MM.1S (cell line): ENCODE measurements around the gene ANO2.

Experiments used
- DNase-seq: peaks from one replicate; pipeline ENCODE4 v3.0.0-alpha.2; 2015
- H2AFZ ChIP-seq: fragments of 300-600 bp; sonication (generic); 2 replicates; pipeline ENCODE4 v1.6.0; 2016; ENCODE audit warnings: antibody characterized with exemption, low read length
- H3F3A ChIP-seq: fragments of 300-600 bp; sonication (generic); 2 replicates; pipeline ENCODE4 v1.6.1; 2016; ENCODE audit warnings: mild to moderate bottlenecking, antibody characterized with exemption, low read length, moderate library complexity, mixed read lengths; ENCODE audit not compliant: insufficient read depth
- H3K27ac ChIP-seq: fragments of 300-600 bp; sonication (generic); 2 replicates; pipeline ENCODE4 v1.5.1; 2016; ENCODE audit warnings: mild to moderate bottlenecking, low read length
- H3K27me3 ChIP-seq: fragments of 300-600 bp; sonication (generic); replicated peaks from 2 replicates; pipeline ENCODE4 v1.6.0; 2016; ENCODE audit warnings: low read length; ENCODE audit not compliant: insufficient read depth
- H3K36me3 ChIP-seq: fragments of 300-600 bp; sonication (generic); replicated peaks from 2 replicates; pipeline ENCODE4 v1.6.1; 2016; ENCODE audit warnings: mild to moderate bottlenecking, low read length, mixed read lengths; ENCODE audit not compliant: insufficient read depth
- H3K4me1 ChIP-seq: fragments of 300-600 bp; sonication (generic); 2 replicates; pipeline ENCODE4 v1.6.1; 2016; ENCODE audit warnings: low read length, mixed read lengths
- H3K4me2 ChIP-seq: fragments of 300-600 bp; sonication (generic); 2 replicates; pipeline ENCODE4 v1.6.0; 2016; ENCODE audit warnings: low read depth, low read length
- H3K4me3 ChIP-seq: fragments of 300-600 bp; sonication (generic); 2 replicates; pipeline ENCODE4 v1.5.1; 2016; ENCODE audit warnings: low read length, mixed read lengths
- H3K79me2 ChIP-seq: fragments of 300-600 bp; sonication (generic); 2 replicates; pipeline ENCODE4 v1.6.1; 2016; ENCODE audit warnings: mixed run types, low read length, mixed read lengths
- H3K9ac ChIP-seq: fragments of 300-600 bp; sonication (generic); 2 replicates; pipeline ENCODE4 v1.6.1; 2016; ENCODE audit warnings: low read length, mixed read lengths
- H3K9me2 ChIP-seq: fragments of 300-600 bp; sonication (generic); replicated peaks from 2 replicates; pipeline ENCODE4 v1.6.1; 2016; ENCODE audit warnings: mild to moderate bottlenecking, low read length, mixed read lengths; ENCODE audit not compliant: insufficient read depth
- H3K9me3 ChIP-seq: fragments of 300-600 bp; sonication (generic); replicated peaks from 2 replicates; pipeline ENCODE4 v1.6.1; 2016; ENCODE audit warnings: mild to moderate bottlenecking, low read length, mixed read lengths; ENCODE audit not compliant: insufficient read depth
- H4K20me1 ChIP-seq: fragments of 300-600 bp; sonication (generic); 2 replicates; pipeline ENCODE4 v1.6.1; 2016; ENCODE audit warnings: mild to moderate bottlenecking, low read length, moderate library complexity, mixed read lengths; ENCODE audit not compliant: insufficient read depth
- EZH2 ChIP-seq: fragments of 300-600 bp; sonication (generic); optimal IDR thresholded peaks from 2 replicates; pipeline ENCODE3; 2017; ENCODE audit warnings: low read depth, mild to moderate bottlenecking, antibody characterized with exemption, low read length, mixed read lengths
- EZH2phosphoT487 ChIP-seq: fragments of 300-600 bp; sonication (generic); IDR thresholded peaks from 2 replicates; pipeline ENCODE4 v1.6.1; 2018; ENCODE audit warnings: antibody characterized with exemption, low read length
- TF ChIP-seq, protein P1 (sequence below): fragments of 300-600 bp; sonication (generic); IDR thresholded peaks from 2 replicates; pipeline ENCODE4 v1.5.1; 2016; ENCODE audit warnings: antibody characterized with exemption, low read length, mixed read lengths

ANO2 gene

DNA sequence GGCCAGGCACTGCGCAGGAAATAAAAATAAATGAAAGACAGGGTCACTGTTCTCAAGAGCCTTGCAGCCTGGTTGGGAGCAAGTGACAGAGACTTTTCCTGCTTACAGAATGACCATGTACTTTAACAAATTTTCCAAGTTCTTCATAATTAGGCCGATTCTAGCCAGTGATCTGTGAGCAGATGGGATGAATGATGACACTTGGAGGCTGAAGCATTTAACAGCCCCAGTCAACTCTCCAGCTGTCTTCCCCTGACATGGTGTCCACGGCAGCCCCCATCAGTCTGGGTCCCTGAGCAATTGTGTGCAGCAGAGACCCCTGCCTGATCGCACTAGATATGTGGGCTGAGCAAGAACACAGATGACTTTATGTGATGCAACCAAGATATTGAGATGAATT lies 314.3 kb downstream of the ANO2 start:
- TF ChIP-seq EZH2 (no peak), EZH2phosphoT487 (no peak)
- TF ChIP-seq, protein P1, sequence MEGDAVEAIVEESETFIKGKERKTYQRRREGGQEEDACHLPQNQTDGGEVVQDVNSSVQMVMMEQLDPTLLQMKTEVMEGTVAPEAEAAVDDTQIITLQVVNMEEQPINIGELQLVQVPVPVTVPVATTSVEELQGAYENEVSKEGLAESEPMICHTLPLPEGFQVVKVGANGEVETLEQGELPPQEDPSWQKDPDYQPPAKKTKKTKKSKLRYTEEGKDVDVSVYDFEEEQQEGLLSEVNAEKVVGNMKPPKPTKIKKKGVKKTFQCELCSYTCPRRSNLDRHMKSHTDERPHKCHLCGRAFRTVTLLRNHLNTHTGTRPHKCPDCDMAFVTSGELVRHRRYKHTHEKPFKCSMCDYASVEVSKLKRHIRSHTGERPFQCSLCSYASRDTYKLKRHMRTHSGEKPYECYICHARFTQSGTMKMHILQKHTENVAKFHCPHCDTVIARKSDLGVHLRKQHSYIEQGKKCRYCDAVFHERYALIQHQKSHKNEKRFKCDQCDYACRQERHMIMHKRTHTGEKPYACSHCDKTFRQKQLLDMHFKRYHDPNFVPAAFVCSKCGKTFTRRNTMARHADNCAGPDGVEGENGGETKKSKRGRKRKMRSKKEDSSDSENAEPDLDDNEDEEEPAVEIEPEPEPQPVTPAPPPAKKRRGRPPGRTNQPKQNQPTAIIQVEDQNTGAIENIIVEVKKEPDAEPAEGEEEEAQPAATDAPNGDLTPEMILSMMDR: no peak
- Histone ChIP-seq H3K27me3 (no peaks in the 10 kb centered on the region), H3F3A (no peaks in the 10 kb centered on the region)

GRCh38 chr12:5628501-5628900 lies 316.6 kb downstream of the ANO2 start:
- no peaks in the 10 kb centered on the region for H3K9me3 ChIP-seq

More for the DNA sequence above, 314.3 kb downstream of the ANO2 start:
- no peaks in the 10 kb centered on the region for H3K36me3 ChIP-seq
- H4K20me1 ChIP-seq: no peaks in the 10 kb centered on the region
- no peaks in the 10 kb centered on the region for H3K9me3 ChIP-seq
- DNase-seq: no peak
- H3K4me2 ChIP-seq: no peak overlapping the region
- no peaks in the 10 kb centered on the region for H3K9me2 ChIP-seq
- H3K79me2 ChIP-seq: no peaks in the 10 kb centered on the region
- H3K4me3 ChIP-seq: no peak overlapping the region
- H3K4me1 ChIP-seq: no peaks in the 10 kb centered on the region
- no peak overlapping the region for H3K27ac ChIP-seq
- no peak overlapping the region for H3K9ac ChIP-seq
- H2AFZ ChIP-seq: no peak overlapping the region

GRCh38 chr12:5627053-5627630 lies 317.9 kb downstream of the ANO2 start:
- H3K4me1 ChIP-seq: no peaks in the 10 kb centered on the region
- H4K20me1 ChIP-seq: no peaks in the 10 kb centered on the region
- DNase-seq: no peak
- H3K36me3 ChIP-seq: no peaks in the 10 kb centered on the region
- H3F3A ChIP-seq: no peaks in the 10 kb centered on the region
- TF ChIP-seq EZH2phosphoT487 (no peak), EZH2 (no peak)
- TF ChIP-seq, protein P1: no peak
- no peak overlapping the region for H3K9ac ChIP-seq
- H3K4me2 ChIP-seq: no peak overlapping the region
- H3K27me3 ChIP-seq: no peaks in the 10 kb centered on the region
- no peak overlapping the region for H2AFZ ChIP-seq
- H3K79me2 ChIP-seq: no peaks in the 10 kb centered on the region
- H3K27ac ChIP-seq: no peak overlapping the region
- H3K9me3 ChIP-seq: no peaks in the 10 kb centered on the region
- H3K9me2 ChIP-seq: no peaks in the 10 kb centered on the region
- no peak overlapping the region for H3K4me3 ChIP-seq

More at GRCh38 chr12:5628501-5628900, 316.6 kb downstream of the ANO2 start:
- TF ChIP-seq, protein P1: no peak
- TF ChIP-seq EZH2: no peak
- no peak for TF ChIP-seq EZH2phosphoT487
- Histone ChIP-seq H3F3A (no peaks in the 10 kb centered on the region), H2AFZ (no peak overlapping the region), H3K4me3 (no peak overlapping the region), H3K9me2 (no peaks in the 10 kb centered on the region), H3K36me3 (no peaks in the 10 kb centered on the region), H3K4me1 (no peaks in the 10 kb centered on the region), H3K9ac (no peak overlapping the region), H3K4me2 (no peak overlapping the region), H4K20me1 (no peaks in the 10 kb centered on the region), H3K27me3 (no peaks in the 10 kb centered on the region), H3K27ac (no peak overlapping the region), H3K79me2 (no peaks in the 10 kb centered on the region)
- DNase-seq: no peak
